Endothelial cell of hepatic sinusoid (primary cell): ENCODE measurements around the gene SPON1.
"Not testable (repeated sequence)": the region's sequence is repeated elsewhere in the genome, so short reads cannot be mapped to it uniquely, and the experiment has no call there.

Experiments
- in situ Hi-C: cut with HindIII; loops from 2 replicates; pipeline ENCODE4 v1.10.0; 2017; ENCODE audit warnings: low sequenced_read_pairs

The SPON1 gene

GRCh38 chr11:14230407-14230806, 267.9 kb downstream of the SPON1 start:
- in situ Hi-C loops: no loop called here

- in situ Hi-C loops: no loop called here
Observed at GRCh38 chr11:14232652-14233051, 270.1 kb downstream of the SPON1 start.

GRCh38 chr11:14234446-14234845, 271.9 kb downstream of the SPON1 start:
- in situ Hi-C loops: no loop called here

GRCh38 chr11:14235701-14236100, 273.2 kb downstream of the SPON1 start:
- in situ Hi-C loops: loop anchor here (5.0 kb wide), 1 partner anchor 273 kb away; the partner anchor contains the start of gene SPON1

- in situ Hi-C loops: loop anchor here (5.0 kb wide), 1 partner anchor 275 kb away; the partner anchor contains the start of gene SPON1
Observed at GRCh38 chr11:14237444-14237961, 275.0 kb downstream of the SPON1 start.

- in situ Hi-C loops: no loop called here
Observed at GRCh38 chr11:14240221-14240620, 277.7 kb downstream of the SPON1 start.

- in situ Hi-C loops: no loop called here
Observed at GRCh38 chr11:14240951-14241350, 278.4 kb downstream of the SPON1 start.

- in situ Hi-C loops: no loop called here
Observed at GRCh38 chr11:14242187-14242586, 279.7 kb downstream of the SPON1 start.

- in situ Hi-C loops: no loop called here
Observed at GRCh38 chr11:14242733-14243132, 280.2 kb downstream of the SPON1 start.

GRCh38 chr11:14244926-14245325, 282.4 kb downstream of the SPON1 start:
- in situ Hi-C loops: no loop called here

GRCh38 chr11:14245444-14245843, 282.9 kb downstream of the SPON1 start:
- in situ Hi-C loops: no loop called here

- in situ Hi-C loops: no loop called here
Observed at GRCh38 chr11:14248580-14248981, 286.1 kb downstream of the SPON1 start.

- in situ Hi-C loops: no loop called here
Observed at GRCh38 chr11:14249121-14249963, 286.8 kb downstream of the SPON1 start.

- in situ Hi-C loops: no loop called here
Observed at GRCh38 chr11:14251754-14252153, 289.2 kb downstream of the SPON1 start.

- in situ Hi-C loops: not testable (repeated sequence)
Observed at GRCh38 chr11:14252501-14252900, 290.0 kb downstream of the SPON1 start.

- in situ Hi-C loops: no loop called here
Observed at GRCh38 chr11:14253421-14253820, 290.9 kb downstream of the SPON1 start.

- in situ Hi-C loops: no loop called here
Observed at GRCh38 chr11:14253840-14254239, 291.3 kb downstream of the SPON1 start.

- in situ Hi-C loops: no loop called here
Observed at GRCh38 chr11:14254533-14255237, 292.2 kb downstream of the SPON1 start.

GRCh38 chr11:14255238-14255534, 292.7 kb downstream of the SPON1 start:
- in situ Hi-C loops: no loop called here

- in situ Hi-C loops: no loop called here
Observed at GRCh38 chr11:14258221-14258935, 295.9 kb downstream of the SPON1 start.

GRCh38 chr11:14259186-14259784, 296.8 kb downstream of the SPON1 start:
- in situ Hi-C loops: no loop called here
